HCT116 (cell line): ENCODE measurements around the gene CCL13. TPM values are rescaled to one million over a fixed set of nuclear protein-coding genes. Genes with fewer than 3 reads are reported as not detected.

Source experiments
- ATAC-seq: fragments of 200-7000 bp; cut with Tn5 transposase; 2 replicates; pipeline ENCODE4 v1.9.1; 2020; ENCODE audit warnings: mild to moderate bottlenecking, moderate library complexity
- BruUV-seq: library from RNA; stranded (reverse); fragments of 400-500 nt; replicated peaks from 2 replicates; lab custom pipeline; 2021; lab: Mats Ljungman, UMichigan
- CTCF ChIA-PET: fragments of 300-600 bp; sonication (Branson Sonifier 250); formaldehyde crosslinking; loops from one replicate; lab custom pipeline; 2021; ENCODE audit warnings: antibody characterized with exemption; lab: Charles Lee
- POLR2A ChIA-PET: fragments of 300-600, 350-600 bp; sonication (Branson Sonifier 250); formaldehyde crosslinking; loops from one replicate; lab custom pipeline; 2021; ENCODE audit warnings: antibody characterized with exemption; lab: Charles Lee
- RAD21 ChIA-PET, 2 experiments: fragments of 300-600 bp; sonication (Branson Sonifier 250); formaldehyde crosslinking; loops; one replicate each; lab custom pipeline; 2023; ENCODE audit warnings: low total read pairs in 2 of 2; ENCODE audit not compliant: uncharacterized antibody in 2 of 2, unreplicated experiment in 2 of 2, low non-redundant PET in 1 of 2; lab: Charles Lee
- DNase-seq: peaks from one replicate; pipeline ENCODE4 v3.0.0-alpha.2; 2010; ENCODE audit warnings: low read depth, low spot score
- H2AFZ ChIP-seq: fragments of 200-600 bp; shearing (Covaris generic), sonication (generic); 2 replicates; pipeline ENCODE4 v1.6.1; 2017; ENCODE audit warnings: low read depth, mixed run types, mixed read lengths, antibody characterized with exemption, low read length; ENCODE audit not compliant: poor library complexity, severe bottlenecking
- H3K27ac ChIP-seq: 2 replicates; pipeline ENCODE4 v1.5.1; 2012; ENCODE audit warnings: low read depth, low read length
- H3K27me3 ChIP-seq: fragments of 200-600 bp; sonication (generic); 2 replicates; pipeline ENCODE4 v1.6.1; 2016; ENCODE audit warnings: mixed run types, low read length, mixed read lengths; ENCODE audit not compliant: insufficient read depth
- H3K36me3 ChIP-seq, 2 experiments: fragments of 200-500 bp in 1 of 2; fragments of 200-600 bp in 1 of 2; sonication (Bioruptor generic) in 1 of 2; sonication (generic) in 1 of 2; 2 replicates each; pipeline versions ENCODE4 v1.5.1 to v1.6.1; 2014 to 2016; ENCODE audit warnings: low read length in 2 of 2, inconsistent platforms in 1 of 2, mixed read lengths in 1 of 2, mixed run types in 1 of 2; ENCODE audit not compliant: insufficient read depth in 2 of 2, control insufficient read depth in 1 of 2
- H3K4me1 ChIP-seq, 2 experiments: fragments of 200-600 bp in 1 of 2; sonication (generic) in 1 of 2; 2 replicates each; pipeline versions ENCODE4 v1.5.1 to v1.6.1; 2012 to 2017; ENCODE audit warnings: low read length in 2 of 2, inconsistent platforms in 1 of 2, mild to moderate bottlenecking in 1 of 2, mixed read lengths in 1 of 2, mixed run types in 1 of 2, moderate library complexity in 1 of 2; ENCODE audit not compliant: insufficient read depth in 2 of 2, control insufficient read depth in 1 of 2
- H3K4me2 ChIP-seq: fragments of 200-600 bp; sonication (generic); 2 replicates; pipeline ENCODE4 v1.6.1; 2017; ENCODE audit warnings: mixed run types, low read length, mixed read lengths
- H3K4me3 ChIP-seq, 2 experiments: fragments of 200-600 bp in 1 of 2; sonication (generic) in 1 of 2; replicated peaks in 1 of 2; 2 replicates each; pipeline ENCODE4 v1.5.1; 2011 to 2016; ENCODE audit warnings: low read length in 2 of 2, control low read depth in 1 of 2, low read depth in 1 of 2, mild to moderate bottlenecking in 1 of 2, mixed read lengths in 1 of 2, mixed run types in 1 of 2
- H3K79me2 ChIP-seq: fragments of 200-600 bp; sonication (generic); 2 replicates; pipeline ENCODE4 v1.6.1; 2017; ENCODE audit warnings: mild to moderate bottlenecking, mixed run types, low read length, moderate library complexity, mixed read lengths; ENCODE audit not compliant: insufficient read depth
- H3K9ac ChIP-seq: fragments of 200-600 bp; sonication (generic); 2 replicates; pipeline ENCODE4 v1.6.1; 2016; ENCODE audit warnings: low read length, mixed read lengths
- H3K9me2 ChIP-seq: fragments of 200-600 bp; sonication (generic), shearing (Covaris generic); 2 replicates; pipeline ENCODE4 v1.6.1; 2017; ENCODE audit warnings: mixed run types, mild to moderate bottlenecking, moderate library complexity; ENCODE audit not compliant: insufficient read depth
- H3K9me3 ChIP-seq, 2 experiments: fragments of 200-500 bp in 1 of 2; fragments of 200-600 bp in 1 of 2; sonication (Bioruptor generic) in 1 of 2; sonication (generic) in 1 of 2; 2 replicates each; pipeline ENCODE4 v1.6.1; 2014 to 2017; ENCODE audit warnings: low read length in 2 of 2, mixed read lengths in 2 of 2, inconsistent platforms in 1 of 2, low read depth in 1 of 2, mild to moderate bottlenecking in 1 of 2, mixed run types in 1 of 2, moderate library complexity in 1 of 2; ENCODE audit not compliant: control insufficient read depth in 1 of 2, insufficient read depth in 1 of 2
- H4K20me1 ChIP-seq: fragments of 200-600 bp; sonication (generic), shearing (Covaris generic); 2 replicates; pipeline ENCODE4 v1.6.1; 2017; ENCODE audit warnings: mixed run types, mild to moderate bottlenecking, moderate library complexity; ENCODE audit not compliant: insufficient read depth
- CTCF ChIP-seq, 3 experiments: fragments of 200-600 bp in 1 of 3; sonication (generic) in 1 of 3; IDR thresholded peaks in 2 of 3; conservative IDR thresholded peaks in 1 of 3; 2 replicates each; pipeline ENCODE4 v1.5.1; 2012 to 2017; ENCODE audit warnings: low read depth in 2 of 3, low read length in 2 of 3, antibody characterized with exemption in 1 of 3, borderline replicate concordance in 1 of 3, control low read depth in 1 of 3, mild to moderate bottlenecking in 1 of 3, mixed read lengths in 1 of 3, mixed run types in 1 of 3, moderate library complexity in 1 of 3; ENCODE audit not compliant: insufficient read depth in 1 of 3
- POLR2A ChIP-seq: IDR thresholded peaks from 2 replicates; pipeline ENCODE4 v1.7.0; 2011; ENCODE audit warnings: borderline replicate concordance; ENCODE audit not compliant: insufficient read depth, insufficient read length; ENCODE audit errors: extremely low read depth
- RAD21 ChIP-seq: IDR thresholded peaks from 2 replicates; pipeline ENCODE4 v1.6.1; 2012; ENCODE audit warnings: low read depth, mild to moderate bottlenecking
- ZBTB33 ChIP-seq: IDR thresholded peaks from 2 replicates; pipeline ENCODE4 v1.6.1; 2011; ENCODE audit warnings: mild to moderate bottlenecking, low read length, moderate library complexity; ENCODE audit not compliant: insufficient replicate concordance; ENCODE audit errors: extremely low read depth
- intact Hi-C: fragments of 100-400 bp; cut with micrococcal nuclease; formaldehyde crosslinking; loops from 2 replicates; pipeline ENCODE4 v1.10.0; 2022
- total RNA-seq: library from RNA; stranded (reverse); gene quantifications from one replicate; pipeline ENCODE4 v1.2.1, GENCODE V29; 2021; ENCODE audit not compliant: unreplicated experiment

Gene CCL13
- total RNA-seq, 1 experiment from 2014 or later: not detected

GRCh38 chr17:34361478-34362061 is 5.3 kb downstream of the CCL13 start:
- H2AFZ ChIP-seq: no peak overlapping the region
- BruUV-seq: no TSS peak
- POLR2A ChIA-PET: no interaction called here
- no peaks in the 10 kb centered on the region for H3K9me2 ChIP-seq
- H3K4me3 ChIP-seq: no peak overlapping the region
- H3K79me2 ChIP-seq: no peaks in the 10 kb centered on the region
- no peak overlapping the region for H3K27ac ChIP-seq
- H4K20me1 ChIP-seq: no peaks in the 10 kb centered on the region
- DNase-seq: peak; percentile 68
- H3K9me3 ChIP-seq: no peaks in the 10 kb centered on the region
- ATAC-seq: peak; percentile 98
- no peak overlapping the region for H3K4me2 ChIP-seq
- peak; percentile 99 for TF ChIP-seq CTCF (IDR thresholded peaks at IDR 0.05 in 2 of 3, conservative IDR thresholded peaks at IDR 0.05 in 1 of 3; ENCODE audit: borderline replicate concordance in 1 of 3, insufficient read depth in 1 of 3, low read depth in 2 of 3, low read length in 2 of 3)
- TF ChIP-seq RAD21: peak; percentile 85
- TF ChIP-seq POLR2A: no peak
- no peak for TF ChIP-seq ZBTB33
- TF ChIP-seq, all 23 proteins: peak for 2
- peaks cover 11% of the 10 kb centered on the region; the same call in 1 of the 2 replicates for H3K27me3 ChIP-seq
- H3K4me1 ChIP-seq: no peaks in the 10 kb centered on the region
- H3K36me3 ChIP-seq: no peaks in the 10 kb centered on the region
- H3K9ac ChIP-seq: no peak overlapping the region
- RAD21 ChIA-PET: interaction anchor here (1.0 to 1.1 kb wide), 2 partner anchors 30 to 161 kb away, joined by 4 read pairs; no protein-coding TSS in a partner anchor
- CTCF ChIA-PET: interaction anchor here (0.6 to 3.1 kb wide), 27 partner anchors 9 to 866 kb away, joined by 3 to 47 read pairs (median 4); partner anchors contain the start of gene CCL8
- intact Hi-C loops: loop anchor here (1.0 kb wide), 3 partner anchors 161 to 582 kb away; no protein-coding TSS in a partner anchor
